ENCODE measurements around the gene GOLGA6L2. TPM values are rescaled to one million over a fixed set of nuclear protein-coding genes. Genes with fewer than 3 reads are reported as not detected.

Gene GOLGA6L2
- total RNA-seq, 4 donors from 2014 or later, result not detected

DNA sequence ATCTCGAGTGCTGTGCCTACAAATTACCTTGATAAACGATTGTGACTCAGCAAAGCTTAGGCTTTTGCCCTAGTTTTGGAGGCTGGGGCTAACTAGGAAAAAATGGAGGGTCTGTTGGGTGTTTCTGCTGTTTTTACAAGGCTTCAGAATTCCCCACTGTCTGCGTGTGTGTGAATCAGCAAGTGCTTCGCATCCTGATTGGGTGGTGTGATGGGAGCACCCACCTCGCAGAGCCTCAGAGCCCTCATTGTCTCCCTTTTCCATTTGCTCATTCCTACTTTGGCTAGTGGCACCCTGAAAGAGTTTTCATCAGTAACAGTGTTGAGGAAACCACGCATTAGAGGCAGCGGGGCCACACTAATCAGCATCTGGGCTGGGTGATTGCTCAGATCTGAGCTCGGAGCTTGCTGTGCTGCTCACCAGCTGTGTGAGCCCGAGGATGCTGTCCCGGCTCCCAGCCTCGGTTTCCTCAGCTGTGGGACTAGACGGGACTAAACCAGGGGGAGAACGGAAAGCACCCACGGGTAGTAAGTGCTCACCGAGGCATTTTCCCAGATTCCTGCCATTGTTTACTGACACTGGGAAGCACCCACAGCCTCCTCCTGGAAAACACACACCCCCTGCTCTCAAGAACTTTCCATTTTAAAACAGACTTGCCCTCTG is 51.9 kb downstream of the GOLGA6L2 start:
- Histone ChIP-seq H3K9me3 (no peaks in the 10 kb centered on the region), H3K4me3 (no peak overlapping the region), H3K36me3 (no peaks in the 10 kb centered on the region), H3K27ac (no peak overlapping the region), H3K27me3 (no peaks in the 10 kb centered on the region), H3K4me1 (no peaks in the 10 kb centered on the region)
- TF ChIP-seq POLR2A (IDR thresholded peaks at IDR 0.05) (no peak), CTCF (IDR thresholded peaks at IDR 0.05) (no peak)
- no peak for DNase-seq

Other genes with a start within 250 kb of the GOLGA6L2 start
- gene GOLGA6L26, start 113.0 kb downstream of the GOLGA6L2 start, total RNA-seq, result not detected
- gene GOLGA8S, start 92.5 kb downstream of the GOLGA6L2 start, total RNA-seq, result under 1 TPM in 1 of 4 donors, not detected in 3; 0.13 TPM
- gene MKRN3, start 118.4 kb upstream of the GOLGA6L2 start, total RNA-seq, result 1 to 10 TPM in 1 of 4 donors, not detected in 3; 1.2 TPM
- under 1 TPM in 1 of 4 donors, not detected in 3; 0.13 TPM for gene MAGEL2, start 200.6 kb upstream of the GOLGA6L2 start, total RNA-seq
- gene NDN, start 240.1 kb upstream of the GOLGA6L2 start, total RNA-seq, result 10 to 100 TPM in 3 of 4 donors, 1 to 10 TPM in 1; 9.9 to 23.8 (median 18.0) TPM